Activated CD8-positive, alpha-beta T cell treated with anti-CD3 and anti-CD28 coated beads for 36 hours (primary cell): Measurements from ENCODE around the gene LDHB. TPM values are rescaled to one million over a fixed set of nuclear protein-coding genes. Genes with fewer than 3 reads are reported as not detected.

Experiments
- ATAC-seq: fragments of 200-7000 bp; cut with Tn5 transposase; one replicate; pipeline ENCODE4 v1.10.0; 2021; ENCODE audit warnings: mild to moderate bottlenecking, moderate library complexity
- CTCF ChIA-PET: fragments of 350-600 bp; sonication (Branson Sonifier 250); formaldehyde crosslinking; loops from one replicate; lab custom pipeline; 2021; ENCODE audit warnings: antibody characterized with exemption; lab: Charles Lee
- POLR2A ChIA-PET: fragments of 350-600 bp; sonication (Branson Sonifier 250); formaldehyde crosslinking; loops from one replicate; lab custom pipeline; 2021; ENCODE audit warnings: antibody characterized with exemption; lab: Charles Lee
- DNase-seq: peaks from one replicate; pipeline ENCODE4 v3.0.0-alpha.2; 2020
- H3K27ac Mint-ChIP-seq: one replicate; pipeline ENCODE4 v1.8.0; 2021; ENCODE audit warnings: mild to moderate bottlenecking, mixed read lengths
- H3K27me3 Mint-ChIP-seq: one replicate; pipeline ENCODE4 v1.8.0; 2021; ENCODE audit warnings: mixed read lengths
- H3K36me3 Mint-ChIP-seq: one replicate; pipeline ENCODE4 v1.8.0; 2021; ENCODE audit warnings: low read depth, mixed read lengths
- H3K4me1 Mint-ChIP-seq: one replicate; pipeline ENCODE4 v1.8.0; 2021; ENCODE audit warnings: low read depth, mixed read lengths
- H3K4me3 Mint-ChIP-seq: one replicate; pipeline ENCODE4 v1.8.0; 2021; ENCODE audit warnings: mild to moderate bottlenecking, moderate library complexity, mixed read lengths
- H3K9me3 Mint-ChIP-seq: one replicate; pipeline ENCODE4 v1.8.0; 2021; ENCODE audit warnings: mixed read lengths
- CTCF ChIP-seq: fragments of 200-600 bp; IDR thresholded peaks from one replicate; pipeline ENCODE4 v1.8.0; 2022; ENCODE audit warnings: antibody characterized with exemption, mild to moderate bottlenecking
- intact Hi-C: fragments of 100-400 bp; cut with micrococcal nuclease; formaldehyde crosslinking; loops from one replicate; pipeline ENCODE4 v1.10.0; 2022
- total RNA-seq, 2 experiments: library from RNA; stranded (reverse); gene quantifications; one replicate each; pipeline ENCODE4 v1.2.3, GENCODE V29; 2021

Gene LDHB
- total RNA-seq, 2 experiments from 2014 or later, result 2,161 to 2,384 TPM

- POLR2A ChIA-PET, result interaction anchor here (0.9 kb wide), 1 partner anchor 92 kb away, joined by 3 read pairs; no protein-coding TSS in a partner anchor
- intact Hi-C loops, result no loop called here
Observed at GRCh38 chr12:21627924-21628323, 29.7 kb downstream of the LDHB start.

GRCh38 chr12:21618566-21618965, 39.1 kb downstream of the LDHB start:
- ChIA-PET CTCF (interaction anchor here (1.3 kb wide), 1 partner anchor 62 kb away, joined by 3 read pairs; no protein-coding TSS in a partner anchor), POLR2A (interaction anchor here (1.7 kb wide), 1 partner anchor 39 kb away, joined by 4 read pairs; the partner anchor contains the start of gene LDHB)
- ATAC-seq, result no peak
- TF ChIP-seq CTCF, result no peak
- peak; percentile 13 for DNase-seq
- Mint-ChIP-seq H3K27ac (no peak overlapping the region), H3K36me3 (peaks cover 12% of the 10 kb centered on the region), H3K9me3 (peaks cover 7% of the 10 kb centered on the region), H3K4me3 (no peak overlapping the region), H3K4me1 (peaks cover 41% of the 10 kb centered on the region), H3K27me3 (no peaks in the 10 kb centered on the region)
- intact Hi-C loops, result no loop called here

More at GRCh38 chr12:21627924-21628323, 29.7 kb downstream of the LDHB start:
- no peaks in the 10 kb centered on the region for H3K4me1 Mint-ChIP-seq
- CTCF ChIA-PET, result no interaction called here
- H3K9me3 Mint-ChIP-seq, result peaks cover 9% of the 10 kb centered on the region
- no peaks in the 10 kb centered on the region for H3K27me3 Mint-ChIP-seq
- no peak for TF ChIP-seq CTCF
- H3K36me3 Mint-ChIP-seq, result peaks cover 33% of the 10 kb centered on the region
- no peak overlapping the region for H3K27ac Mint-ChIP-seq
- DNase-seq (no peak), ATAC-seq (no peak)
- H3K4me3 Mint-ChIP-seq, result no peak overlapping the region

- no peak for ATAC-seq
- CTCF ChIA-PET, result interaction anchor here (1.3 kb wide), 1 partner anchor 63 kb away, joined by 3 read pairs; no protein-coding TSS in a partner anchor
- intact Hi-C loops, result no loop called here
- no peak for DNase-seq
- Mint-ChIP-seq H3K9me3 (peaks cover 4% of the 10 kb centered on the region), H3K36me3 (peaks cover 12% of the 10 kb centered on the region), H3K4me1 (peaks cover 47% of the 10 kb centered on the region), H3K4me3 (no peak overlapping the region), H3K27ac (peak overlapping the region; percentile 35), H3K27me3 (no peaks in the 10 kb centered on the region)
- POLR2A ChIA-PET, result no interaction called here
- no peak for TF ChIP-seq CTCF
Observed at GRCh38 chr12:21617030-21617429, 40.6 kb downstream of the LDHB start.

GRCh38 chr12:21615431-21615830, 42.2 kb downstream of the LDHB start:
- H3K27ac Mint-ChIP-seq, result peak overlapping the region; percentile 79
- POLR2A ChIA-PET, result interaction anchor here (1.0 to 1.2 kb wide), 2 partner anchors 32 to 42 kb away, joined by 3 read pairs; partner anchors contain the start of gene LDHB

More at GRCh38 chr12:21615431-21615830, 42.2 kb downstream of the LDHB start:
- Mint-ChIP-seq H3K36me3 (peaks cover 10% of the 10 kb centered on the region), H3K27me3 (no peaks in the 10 kb centered on the region), H3K4me3 (peak overlapping the region; percentile 2), H3K9me3 (peaks cover 4% of the 10 kb centered on the region), H3K4me1 (peaks cover 47% of the 10 kb centered on the region)
- peak; percentile 25 for DNase-seq
- peak; percentile 88 for ATAC-seq
- intact Hi-C loops, result loop anchor here (2.0 kb wide), 1 partner anchor 63 kb away; no protein-coding TSS in a partner anchor
- no peak for TF ChIP-seq CTCF
- CTCF ChIA-PET, result no interaction called here
